Thyroid gland (tissue), 4 donors: ENCODE measurements around the gene SIRPA.

Source experiments
- POLR2A ChIP-seq, 2 donors: fragments of 450-650 bp; IDR thresholded peaks; one replicate each; pipeline ENCODE4 v1.6.1; 2017; ENCODE audit warnings: antibody characterized with exemption in 2 of 2, mild to moderate bottlenecking in 2 of 2, moderate library complexity in 1 of 2
- TF ChIP-seq, protein P1 (sequence below), 6 experiments: fragments of 200-600 bp in 3 of 6; fragments of 450-650 bp in 3 of 6; sonication (generic) in 3 of 6; IDR thresholded peaks; one replicate each; pipeline ENCODE4 v1.5.1; 2016 to 2019; ENCODE audit warnings: antibody characterized with exemption in 6 of 6, mild to moderate bottlenecking in 2 of 6, inconsistent platforms in 1 of 6, moderate library complexity in 1 of 6

DNA sequence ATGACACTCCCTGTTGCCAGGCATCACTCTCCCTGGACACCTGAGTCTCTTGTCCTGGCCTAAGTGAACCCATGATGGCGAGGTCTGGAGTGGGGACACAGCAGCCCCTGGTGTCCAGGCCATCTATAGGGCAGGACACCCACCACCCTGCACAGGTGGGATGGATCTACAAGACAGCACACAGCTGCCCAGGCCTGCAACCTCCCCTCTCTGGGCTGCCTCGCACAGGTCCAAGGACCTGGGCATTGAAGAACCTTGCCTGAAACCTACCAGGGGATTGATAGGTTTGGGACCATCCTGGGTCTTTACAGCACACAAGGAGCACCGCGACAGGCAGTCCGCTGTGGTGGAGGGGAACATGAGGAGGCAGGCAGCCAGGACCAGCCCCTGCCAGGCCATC, 87.5 kb downstream of the SIRPA start:
- TF ChIP-seq, protein P1, sequence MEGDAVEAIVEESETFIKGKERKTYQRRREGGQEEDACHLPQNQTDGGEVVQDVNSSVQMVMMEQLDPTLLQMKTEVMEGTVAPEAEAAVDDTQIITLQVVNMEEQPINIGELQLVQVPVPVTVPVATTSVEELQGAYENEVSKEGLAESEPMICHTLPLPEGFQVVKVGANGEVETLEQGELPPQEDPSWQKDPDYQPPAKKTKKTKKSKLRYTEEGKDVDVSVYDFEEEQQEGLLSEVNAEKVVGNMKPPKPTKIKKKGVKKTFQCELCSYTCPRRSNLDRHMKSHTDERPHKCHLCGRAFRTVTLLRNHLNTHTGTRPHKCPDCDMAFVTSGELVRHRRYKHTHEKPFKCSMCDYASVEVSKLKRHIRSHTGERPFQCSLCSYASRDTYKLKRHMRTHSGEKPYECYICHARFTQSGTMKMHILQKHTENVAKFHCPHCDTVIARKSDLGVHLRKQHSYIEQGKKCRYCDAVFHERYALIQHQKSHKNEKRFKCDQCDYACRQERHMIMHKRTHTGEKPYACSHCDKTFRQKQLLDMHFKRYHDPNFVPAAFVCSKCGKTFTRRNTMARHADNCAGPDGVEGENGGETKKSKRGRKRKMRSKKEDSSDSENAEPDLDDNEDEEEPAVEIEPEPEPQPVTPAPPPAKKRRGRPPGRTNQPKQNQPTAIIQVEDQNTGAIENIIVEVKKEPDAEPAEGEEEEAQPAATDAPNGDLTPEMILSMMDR (IDR thresholded peaks at IDR 0.05) = no peak
- no peak for TF ChIP-seq POLR2A (IDR thresholded peaks at IDR 0.05)
